GF-D8 (cell line): ENCODE data around the gene KCNQ4.

Experiments used
- DNase-seq: peaks from one replicate; lab custom pipeline; 2025; lab: John Stamatoyannopoulos, UW

The KCNQ4 gene

GRCh38 chr1:40795811-40796586 is 12.4 kb downstream of the KCNQ4 start:
- no peak for DNase-seq

- DNase-seq, result no peak
These were observed 13.5 kb downstream of the KCNQ4 start for GRCh38 chr1:40796939-40797667.

- no peak for DNase-seq
These were observed 14.1 kb downstream of the KCNQ4 start for GRCh38 chr1:40797668-40798010.

- no peak for DNase-seq
These were observed 15.0 kb downstream of the KCNQ4 start for GRCh38 chr1:40798366-40799281.

GRCh38 chr1:40799351-40799867 is 15.8 kb downstream of the KCNQ4 start:
- no peak for DNase-seq

- DNase-seq, result no peak
These were observed 18.1 kb downstream of the KCNQ4 start for GRCh38 chr1:40801742-40802077.

- DNase-seq, result no peak
These were observed 18.6 kb downstream of the KCNQ4 start for GRCh38 chr1:40802078-40802741.

GRCh38 chr1:40802742-40803113 is 19.1 kb downstream of the KCNQ4 start:
- DNase-seq, result no peak

GRCh38 chr1:40803447-40803846 is 19.9 kb downstream of the KCNQ4 start:
- DNase-seq, result no peak

- no peak for DNase-seq
These were observed 20.3 kb downstream of the KCNQ4 start for GRCh38 chr1:40803902-40804301.

GRCh38 chr1:40806240-40806639 is 22.7 kb downstream of the KCNQ4 start:
- no peak for DNase-seq

GRCh38 chr1:40806731-40807695 is 23.4 kb downstream of the KCNQ4 start:
- no peak for DNase-seq

GRCh38 chr1:40808002-40808401 is 24.4 kb downstream of the KCNQ4 start:
- no peak for DNase-seq

- no peak for DNase-seq
These were observed 24.9 kb downstream of the KCNQ4 start for GRCh38 chr1:40808444-40808843.

GRCh38 chr1:40808909-40809308 is 25.3 kb downstream of the KCNQ4 start:
- DNase-seq, result peak; percentile 0

- DNase-seq, result no peak
These were observed 27.3 kb downstream of the KCNQ4 start for GRCh38 chr1:40810927-40811326.

GRCh38 chr1:40815420-40815819 is 31.8 kb downstream of the KCNQ4 start:
- no peak for DNase-seq

- DNase-seq, result no peak
These were observed 34.2 kb downstream of the KCNQ4 start for GRCh38 chr1:40817791-40818263.

GRCh38 chr1:40818264-40818961 is 34.8 kb downstream of the KCNQ4 start:
- DNase-seq, result no peak

GRCh38 chr1:40819101-40819500 is 35.5 kb downstream of the KCNQ4 start:
- DNase-seq, result no peak
